ENCODE results near the gene TMEM120B. TPM values are rescaled to one million over a fixed set of nuclear protein-coding genes. Genes with fewer than 3 reads are reported as not detected.
"Not testable (repeated sequence)": the region's sequence is repeated elsewhere in the genome, so short reads cannot be mapped to it uniquely, and the experiment has no call there.

TMEM120B gene
- total RNA-seq, 1 experiment from 2014 or later = 22.3 TPM

DNA sequence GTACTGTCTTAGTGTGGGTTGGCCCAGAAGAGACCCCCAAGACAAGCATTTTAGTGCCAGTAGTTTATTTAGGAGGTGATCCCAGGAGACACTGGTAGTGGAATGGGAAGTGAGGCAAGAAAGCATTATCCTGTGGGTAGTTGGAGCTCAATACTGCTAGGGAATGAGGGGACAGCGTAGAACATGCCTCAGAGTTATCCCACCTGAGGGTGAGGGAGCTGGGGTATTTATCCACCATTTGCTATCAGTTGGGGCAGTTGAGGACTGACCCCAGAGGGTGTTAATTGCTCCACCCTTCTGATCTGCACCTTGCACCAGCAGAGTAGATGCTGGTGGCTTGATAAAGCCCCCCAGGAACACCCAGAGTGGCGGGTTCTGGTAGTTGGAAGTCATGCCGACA lies 43.0 kb downstream of the TMEM120B start:
- DNase-seq (ENCODE audit: low spot score) = no peak
- no peaks in the 10 kb centered on the region for H3K27me3 ChIP-seq (replicated peaks; ENCODE audit: insufficient read depth, low read depth, low read length, poor library complexity)
- no peaks in the 10 kb centered on the region for H3K36me3 ChIP-seq (ENCODE audit: insufficient read depth, low read length, poor library complexity, severe bottlenecking)
- CTCF ChIA-PET = interaction anchor here (0.5 kb wide), 1 partner anchor 40 kb away, joined by 3 read pairs; no protein-coding TSS in a partner anchor
- H3K27ac ChIP-seq (ENCODE audit: low read depth, low read length, poor library complexity, severe bottlenecking) = no peak overlapping the region
- POLR2A ChIA-PET (ENCODE audit: low non-redundant PET) = no interaction called here
- no peak overlapping the region for H3K4me3 ChIP-seq (ENCODE audit: low read depth, low read length, poor library complexity, severe bottlenecking)
- no peaks in the 10 kb centered on the region for H3K9me3 ChIP-seq (ENCODE audit: low read depth, low read length, poor library complexity, severe bottlenecking)
- no peaks in the 10 kb centered on the region for H3K4me1 ChIP-seq (ENCODE audit: insufficient read depth, low read length, poor library complexity, severe bottlenecking)
- intact Hi-C loops (cut with micrococcal nuclease; ENCODE audit: unreplicated experiment) = no loop called here
- no peak for TF ChIP-seq EZH2 (IDR thresholded peaks at IDR 0.05; ENCODE audit: borderline replicate concordance, low read depth, low read length, poor library complexity, severe bottlenecking)
- TF ChIP-seq, protein P1, sequence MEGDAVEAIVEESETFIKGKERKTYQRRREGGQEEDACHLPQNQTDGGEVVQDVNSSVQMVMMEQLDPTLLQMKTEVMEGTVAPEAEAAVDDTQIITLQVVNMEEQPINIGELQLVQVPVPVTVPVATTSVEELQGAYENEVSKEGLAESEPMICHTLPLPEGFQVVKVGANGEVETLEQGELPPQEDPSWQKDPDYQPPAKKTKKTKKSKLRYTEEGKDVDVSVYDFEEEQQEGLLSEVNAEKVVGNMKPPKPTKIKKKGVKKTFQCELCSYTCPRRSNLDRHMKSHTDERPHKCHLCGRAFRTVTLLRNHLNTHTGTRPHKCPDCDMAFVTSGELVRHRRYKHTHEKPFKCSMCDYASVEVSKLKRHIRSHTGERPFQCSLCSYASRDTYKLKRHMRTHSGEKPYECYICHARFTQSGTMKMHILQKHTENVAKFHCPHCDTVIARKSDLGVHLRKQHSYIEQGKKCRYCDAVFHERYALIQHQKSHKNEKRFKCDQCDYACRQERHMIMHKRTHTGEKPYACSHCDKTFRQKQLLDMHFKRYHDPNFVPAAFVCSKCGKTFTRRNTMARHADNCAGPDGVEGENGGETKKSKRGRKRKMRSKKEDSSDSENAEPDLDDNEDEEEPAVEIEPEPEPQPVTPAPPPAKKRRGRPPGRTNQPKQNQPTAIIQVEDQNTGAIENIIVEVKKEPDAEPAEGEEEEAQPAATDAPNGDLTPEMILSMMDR (conservative IDR thresholded peaks at IDR 0.05; ENCODE audit: low read depth, low read length) = no peak
- BruUV-seq (replicated peaks) = no TSS peak

DNA sequence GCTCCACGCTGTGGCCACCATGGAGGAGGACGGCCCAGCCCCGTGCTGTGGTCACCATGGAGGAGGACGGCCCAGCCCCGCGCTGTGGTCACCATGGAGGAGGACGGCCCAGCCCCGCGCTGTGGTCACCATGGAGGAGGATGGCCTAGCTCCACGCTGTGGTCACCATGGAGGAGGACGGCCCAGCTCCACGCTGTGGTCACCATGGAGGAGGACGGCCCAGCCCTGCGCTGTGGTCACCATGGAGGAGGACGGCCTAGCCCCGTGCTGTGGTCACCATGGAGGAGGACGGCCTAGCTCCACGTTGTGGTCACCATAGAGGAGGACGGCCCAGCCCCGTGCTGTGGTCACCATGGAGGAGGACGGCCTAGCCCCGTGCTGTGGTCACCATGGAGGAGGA lies 46.0 kb downstream of the TMEM120B start:
- intact Hi-C loops (cut with micrococcal nuclease; ENCODE audit: unreplicated experiment); H3K27me3 ChIP-seq (replicated peaks; ENCODE audit: insufficient read depth, low read depth, low read length, poor library complexity); POLR2A ChIA-PET (ENCODE audit: low non-redundant PET); H3K4me3 ChIP-seq (ENCODE audit: low read depth, low read length, poor library complexity, severe bottlenecking); H3K4me1 ChIP-seq (ENCODE audit: insufficient read depth, low read length, poor library complexity, severe bottlenecking); CTCF ChIA-PET; BruUV-seq (replicated peaks); DNase-seq (ENCODE audit: low spot score); H3K36me3 ChIP-seq (ENCODE audit: insufficient read depth, low read length, poor library complexity, severe bottlenecking); H3K9me3 ChIP-seq (ENCODE audit: low read depth, low read length, poor library complexity, severe bottlenecking); H3K27ac ChIP-seq (ENCODE audit: low read depth, low read length, poor library complexity, severe bottlenecking): not testable (repeated sequence)

DNA sequence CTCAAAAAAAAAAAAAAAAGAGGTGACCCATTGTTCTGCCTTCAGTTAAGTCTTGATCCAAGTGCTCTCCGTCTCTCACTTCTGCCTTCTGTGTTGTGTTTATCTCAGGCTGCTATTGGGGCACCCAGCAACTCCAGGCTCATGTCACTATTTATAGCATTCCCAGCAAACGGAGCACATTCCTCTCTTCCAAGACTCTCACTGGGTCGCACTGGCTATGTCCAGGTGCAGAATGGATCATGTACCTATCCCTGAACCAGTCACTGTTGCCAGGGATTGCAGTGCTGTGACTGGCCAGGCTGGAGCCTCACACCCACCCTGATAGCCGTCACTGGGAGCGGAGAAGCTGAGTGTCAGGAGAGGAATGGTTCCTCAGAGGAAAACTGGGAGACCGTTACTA lies 49.7 kb downstream of the TMEM120B start:
- Histone ChIP-seq H3K36me3 (ENCODE audit: insufficient read depth, low read length, poor library complexity, severe bottlenecking) (no peaks in the 10 kb centered on the region), H3K9me3 (ENCODE audit: low read depth, low read length, poor library complexity, severe bottlenecking) (no peaks in the 10 kb centered on the region), H3K4me3 (ENCODE audit: low read depth, low read length, poor library complexity, severe bottlenecking) (no peak overlapping the region), H3K27me3 (replicated peaks; ENCODE audit: insufficient read depth, low read depth, low read length, poor library complexity) (no peaks in the 10 kb centered on the region), H3K27ac (ENCODE audit: low read depth, low read length, poor library complexity, severe bottlenecking) (no peak overlapping the region), H3K4me1 (ENCODE audit: insufficient read depth, low read length, poor library complexity, severe bottlenecking) (no peaks in the 10 kb centered on the region)
- no TSS peak for BruUV-seq (replicated peaks)
- no peak for DNase-seq (ENCODE audit: low spot score)
- TF ChIP-seq, protein P1 (conservative IDR thresholded peaks at IDR 0.05; ENCODE audit: low read depth, low read length) = no peak
- no peak for TF ChIP-seq EZH2 (IDR thresholded peaks at IDR 0.05; ENCODE audit: borderline replicate concordance, low read depth, low read length, poor library complexity, severe bottlenecking)
- intact Hi-C loops (cut with micrococcal nuclease; ENCODE audit: unreplicated experiment) = no loop called here
- CTCF ChIA-PET = no interaction called here
- POLR2A ChIA-PET (ENCODE audit: low non-redundant PET) = interaction anchor here (0.5 kb wide), 1 partner anchor 259 kb away, joined by 3 read pairs; no protein-coding TSS in a partner anchor

DNA sequence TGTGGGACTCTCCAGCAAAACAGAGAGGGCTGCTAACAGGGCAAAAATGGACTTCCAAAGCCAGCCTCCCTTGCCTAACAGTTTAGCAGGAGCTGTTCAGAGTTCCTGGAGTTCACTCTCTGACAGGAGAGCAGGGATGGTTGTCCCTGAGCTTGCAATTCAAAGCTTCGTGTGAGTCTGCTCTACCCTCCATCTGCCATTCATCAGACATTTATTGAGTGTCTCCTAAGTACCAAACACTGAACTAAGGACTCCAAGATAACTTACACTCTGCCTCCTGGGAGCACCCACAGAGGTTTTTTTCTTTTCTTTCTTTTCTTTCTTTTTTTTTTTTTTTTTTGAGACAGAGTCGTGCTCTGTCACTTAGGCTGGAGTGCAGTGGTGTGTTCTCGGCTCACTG lies 52.3 kb downstream of the TMEM120B start:
- no peaks in the 10 kb centered on the region for H3K27me3 ChIP-seq (replicated peaks; ENCODE audit: insufficient read depth, low read depth, low read length, poor library complexity)
- CTCF ChIA-PET = interaction anchor here (0.6 kb wide), 1 partner anchor 30 kb away, joined by 3 read pairs; no protein-coding TSS in a partner anchor
- POLR2A ChIA-PET (ENCODE audit: low non-redundant PET) = no interaction called here
- TF ChIP-seq, protein P1 (conservative IDR thresholded peaks at IDR 0.05; ENCODE audit: low read depth, low read length) = no peak
- TF ChIP-seq EZH2 (IDR thresholded peaks at IDR 0.05; ENCODE audit: borderline replicate concordance, low read depth, low read length, poor library complexity, severe bottlenecking) = no peak
- BruUV-seq (replicated peaks) = no TSS peak
- H3K4me1 ChIP-seq (ENCODE audit: insufficient read depth, low read length, poor library complexity, severe bottlenecking) = no peaks in the 10 kb centered on the region
- no peaks in the 10 kb centered on the region for H3K9me3 ChIP-seq (ENCODE audit: low read depth, low read length, poor library complexity, severe bottlenecking)
- no peak for DNase-seq (ENCODE audit: low spot score)
- no peak overlapping the region for H3K4me3 ChIP-seq (ENCODE audit: low read depth, low read length, poor library complexity, severe bottlenecking)
- intact Hi-C loops (cut with micrococcal nuclease; ENCODE audit: unreplicated experiment) = no loop called here
- H3K36me3 ChIP-seq (ENCODE audit: insufficient read depth, low read length, poor library complexity, severe bottlenecking) = no peaks in the 10 kb centered on the region
- H3K27ac ChIP-seq (ENCODE audit: low read depth, low read length, poor library complexity, severe bottlenecking) = no peak overlapping the region

Data from A673 (cell line).